GM19397 (cell line): ENCODE data around the gene ABHD1.

ENCODE experiments used
- ATAC-seq: cut with Tn5 transposase; IDR thresholded peaks from one replicate; pipeline ENCODE4 v1.9.1; 2021; ENCODE audit warnings: mild to moderate bottlenecking, moderate library complexity; ENCODE audit not compliant: unreplicated experiment

The ABHD1 gene

GRCh38 chr2:27134781-27135477 lies 11.3 kb downstream of the ABHD1 start:
- ATAC-seq: no peak

GRCh38 chr2:27135478-27135955 lies 11.9 kb downstream of the ABHD1 start:
- ATAC-seq: no peak

- ATAC-seq: no peak
Observed at GRCh38 chr2:27136751-27137150, 13.1 kb downstream of the ABHD1 start.

GRCh38 chr2:27137322-27137935 lies 13.8 kb downstream of the ABHD1 start:
- no peak for ATAC-seq

GRCh38 chr2:27138111-27138510 lies 14.5 kb downstream of the ABHD1 start:
- no peak for ATAC-seq

GRCh38 chr2:27139310-27139709 lies 15.7 kb downstream of the ABHD1 start, which contains the start of gene PRR30:
TSS of gene PRR30 (minus strand) at chr2:27139410. CDS start at chr2:27138329, 1,081 bp downstream.
- ATAC-seq: no peak

GRCh38 chr2:27143285-27143684 lies 19.7 kb downstream of the ABHD1 start:
- no peak for ATAC-seq

GRCh38 chr2:27145682-27146081 lies 22.1 kb downstream of the ABHD1 start:
- ATAC-seq: no peak

GRCh38 chr2:27147935-27148334 lies 24.3 kb downstream of the ABHD1 start:
- ATAC-seq: no peak

GRCh38 chr2:27148801-27149439 lies 25.3 kb downstream of the ABHD1 start, which contains the start of gene TCF23:
TSS of gene TCF23 (plus strand) at chr2:27149004. CDS start at chr2:27149134, 130 bp downstream.
- no peak for ATAC-seq

- no peak for ATAC-seq
Observed at GRCh38 chr2:27149570-27150405, 26.2 kb downstream of the ABHD1 start.

- ATAC-seq: no peak
Observed at GRCh38 chr2:27150639-27151230, 27.1 kb downstream of the ABHD1 start.

GRCh38 chr2:27152102-27152795 lies 28.6 kb downstream of the ABHD1 start:
- no peak for ATAC-seq

GRCh38 chr2:27152796-27153464 lies 29.3 kb downstream of the ABHD1 start:
- no peak for ATAC-seq

- no peak for ATAC-seq
Observed at GRCh38 chr2:27154488-27154887, 30.9 kb downstream of the ABHD1 start.

- ATAC-seq: no peak
Observed at GRCh38 chr2:27155069-27155520, 31.5 kb downstream of the ABHD1 start.

- no peak for ATAC-seq
Observed at GRCh38 chr2:27158468-27158867, 34.9 kb downstream of the ABHD1 start.

- ATAC-seq: no peak
Observed at GRCh38 chr2:27159271-27159670, 35.7 kb downstream of the ABHD1 start.

- no peak for ATAC-seq
Observed at GRCh38 chr2:27160191-27160590, 36.6 kb downstream of the ABHD1 start.
